ENCODE data around the gene JAG2.

Gene JAG2

DNA sequence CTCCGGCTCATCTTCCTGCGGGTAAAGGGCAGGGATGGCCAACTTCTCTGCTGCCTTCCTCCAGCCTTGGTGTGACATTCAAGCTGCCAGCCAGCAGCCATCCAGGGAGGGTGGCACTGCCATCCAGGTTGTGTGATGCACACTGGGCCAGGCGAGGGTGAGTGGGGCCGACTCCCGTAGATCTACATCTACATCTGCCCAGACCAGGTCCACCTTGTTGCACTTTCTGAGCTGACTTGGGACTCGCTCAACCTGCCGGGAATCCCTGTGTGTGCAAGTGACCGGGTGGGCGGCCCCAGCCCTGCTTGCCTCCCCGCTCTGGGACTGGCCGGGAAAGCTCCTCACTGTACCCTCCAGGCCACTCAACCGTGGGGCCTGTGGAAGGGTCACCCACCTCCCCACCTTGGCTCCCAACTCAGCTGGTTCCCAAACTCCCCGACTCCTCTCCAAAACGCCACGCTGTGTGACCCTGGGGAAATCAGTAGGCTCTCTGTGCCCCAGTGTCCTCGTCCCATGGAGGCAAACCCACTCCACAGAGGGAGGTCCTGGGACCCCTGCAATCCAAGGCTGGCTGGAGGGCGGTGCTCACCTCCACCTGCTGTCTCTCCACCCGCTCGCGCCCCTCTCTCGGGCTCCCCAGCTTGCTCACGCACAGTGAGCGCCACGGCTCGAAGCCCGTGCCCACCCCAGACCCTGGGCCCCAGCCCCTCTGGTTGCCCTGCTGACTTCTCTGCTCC, 14.7 kb downstream of the JAG2 start:
- TF ChIP-seq, protein P1, sequence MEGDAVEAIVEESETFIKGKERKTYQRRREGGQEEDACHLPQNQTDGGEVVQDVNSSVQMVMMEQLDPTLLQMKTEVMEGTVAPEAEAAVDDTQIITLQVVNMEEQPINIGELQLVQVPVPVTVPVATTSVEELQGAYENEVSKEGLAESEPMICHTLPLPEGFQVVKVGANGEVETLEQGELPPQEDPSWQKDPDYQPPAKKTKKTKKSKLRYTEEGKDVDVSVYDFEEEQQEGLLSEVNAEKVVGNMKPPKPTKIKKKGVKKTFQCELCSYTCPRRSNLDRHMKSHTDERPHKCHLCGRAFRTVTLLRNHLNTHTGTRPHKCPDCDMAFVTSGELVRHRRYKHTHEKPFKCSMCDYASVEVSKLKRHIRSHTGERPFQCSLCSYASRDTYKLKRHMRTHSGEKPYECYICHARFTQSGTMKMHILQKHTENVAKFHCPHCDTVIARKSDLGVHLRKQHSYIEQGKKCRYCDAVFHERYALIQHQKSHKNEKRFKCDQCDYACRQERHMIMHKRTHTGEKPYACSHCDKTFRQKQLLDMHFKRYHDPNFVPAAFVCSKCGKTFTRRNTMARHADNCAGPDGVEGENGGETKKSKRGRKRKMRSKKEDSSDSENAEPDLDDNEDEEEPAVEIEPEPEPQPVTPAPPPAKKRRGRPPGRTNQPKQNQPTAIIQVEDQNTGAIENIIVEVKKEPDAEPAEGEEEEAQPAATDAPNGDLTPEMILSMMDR (IDR thresholded peaks at IDR 0.05; ENCODE audit: low read depth, low read length): no peak
- H3K4me3 ChIP-seq (ENCODE audit: low read depth, low read length): no peak overlapping the region

DNA sequence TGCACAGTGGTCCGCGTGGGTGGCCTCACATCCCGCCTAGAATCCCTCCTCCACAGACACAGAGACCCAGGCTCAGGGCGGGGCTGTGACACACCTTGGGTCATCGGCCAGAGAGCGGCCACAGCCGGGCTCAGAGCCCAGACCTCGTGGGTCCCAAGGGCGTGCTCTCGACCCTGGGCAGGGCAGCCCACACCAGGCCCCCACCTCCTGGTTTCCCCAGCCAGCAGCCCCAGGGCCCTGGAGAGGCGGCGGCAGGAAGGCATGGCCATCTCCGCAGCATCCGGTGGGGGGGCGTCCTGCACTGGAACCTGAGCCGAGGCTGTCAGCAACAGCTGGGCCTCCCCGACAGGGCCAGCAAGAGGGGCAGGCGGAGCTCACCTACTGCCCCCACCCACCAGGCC, 15.2 kb downstream of the JAG2 start:
- no peak overlapping the region for H3K4me3 ChIP-seq (ENCODE audit: low read depth, low read length)
- TF ChIP-seq, protein P1 (IDR thresholded peaks at IDR 0.05; ENCODE audit: low read depth, low read length): no peak

GRCh38 chr14:105152794-105153241, 15.8 kb downstream of the JAG2 start:
- TF ChIP-seq, protein P1 (IDR thresholded peaks at IDR 0.05; ENCODE audit: low read depth, low read length): no peak
- H3K4me3 ChIP-seq (ENCODE audit: low read depth, low read length): no peak overlapping the region

DNA sequence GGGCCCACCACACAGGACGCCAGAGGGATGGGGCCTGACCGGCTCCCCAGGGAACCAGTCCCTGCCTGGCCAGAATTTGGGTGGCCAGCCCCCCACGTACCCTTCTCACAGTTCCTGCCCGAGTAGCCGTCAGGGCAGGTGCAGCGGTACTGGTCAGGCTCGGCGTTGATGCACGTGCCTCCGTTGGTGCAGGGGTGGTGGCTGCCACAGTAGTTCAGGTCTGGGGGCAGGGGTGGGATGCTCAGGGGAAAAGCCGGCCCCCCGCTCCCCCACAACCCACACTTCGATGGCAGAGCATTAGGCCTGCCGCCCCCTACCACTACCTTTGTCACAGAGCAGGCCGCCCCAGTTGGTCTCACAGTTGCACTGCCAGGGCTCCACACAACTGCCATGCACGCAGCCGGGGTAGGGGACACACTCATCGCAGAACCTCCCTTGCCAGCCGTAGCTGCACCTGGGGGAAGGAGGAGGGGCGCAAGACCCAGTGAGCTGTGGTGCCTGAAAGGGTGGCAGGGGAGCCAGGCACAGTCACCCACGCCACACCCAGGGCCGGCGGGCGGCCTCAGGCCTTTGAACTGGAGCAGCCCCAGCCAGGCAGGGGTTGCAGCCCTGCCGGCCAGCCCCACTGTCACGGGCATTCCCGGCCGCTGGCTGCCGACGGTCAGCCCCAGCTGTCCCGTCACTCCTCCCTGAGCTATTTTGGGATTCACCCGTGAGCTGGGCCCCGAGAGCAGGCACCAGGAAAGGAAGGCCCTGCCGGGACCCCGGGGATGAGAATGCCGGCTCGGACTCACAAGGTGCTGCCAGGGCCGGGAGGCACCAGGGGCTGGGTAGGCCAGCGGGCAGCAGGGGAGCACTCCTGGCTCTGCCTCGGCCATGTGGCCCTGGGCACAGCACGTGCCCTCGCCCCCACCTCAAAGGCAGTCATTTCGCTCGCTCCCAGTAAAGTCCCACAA, 16.5 kb downstream of the JAG2 start:
- TF ChIP-seq, protein P1 (IDR thresholded peaks at IDR 0.05; ENCODE audit: low read depth, low read length): no peak
- H3K4me3 ChIP-seq (ENCODE audit: low read depth, low read length): no peak overlapping the region

DNA sequence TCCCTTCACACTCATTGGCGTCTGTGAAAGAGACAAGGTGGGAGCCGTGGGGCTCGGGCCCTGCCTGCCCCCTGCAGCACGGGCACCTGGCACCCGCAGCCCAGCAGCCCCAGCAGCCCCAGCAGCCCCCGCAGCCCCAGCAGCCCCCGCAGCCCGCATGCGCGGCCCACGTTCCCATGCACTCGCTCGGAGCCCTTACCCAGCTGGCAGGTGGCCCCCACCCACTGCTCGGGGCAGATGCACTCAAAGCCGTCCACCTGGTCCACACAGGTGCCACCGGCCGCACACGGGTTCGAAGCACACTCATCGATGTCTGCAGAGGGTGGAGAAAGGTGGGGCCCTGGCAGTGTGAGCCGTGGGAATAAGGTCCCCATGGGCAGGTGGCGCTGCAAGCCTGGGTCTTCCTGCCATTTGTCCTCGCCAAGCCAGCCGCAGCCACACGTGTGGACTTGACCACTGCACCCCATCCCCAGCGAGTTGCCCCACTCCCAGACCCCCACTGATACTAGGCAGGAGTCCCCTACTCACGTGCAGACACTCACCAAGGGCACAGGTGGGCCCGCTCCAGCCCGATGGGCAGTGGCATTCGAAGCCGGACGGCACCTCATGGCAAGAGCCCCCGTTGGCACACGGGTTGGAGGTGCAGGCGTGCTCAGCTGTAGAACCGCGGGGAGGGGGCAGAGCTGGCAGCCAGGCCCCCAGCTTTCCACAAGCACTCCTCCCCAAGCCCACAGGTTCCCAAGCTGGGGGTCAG, 17.3 kb downstream of the JAG2 start:
- TF ChIP-seq, protein P1 (IDR thresholded peaks at IDR 0.05; ENCODE audit: low read depth, low read length): no peak
- no peak overlapping the region for H3K4me3 ChIP-seq (ENCODE audit: low read depth, low read length)

DNA sequence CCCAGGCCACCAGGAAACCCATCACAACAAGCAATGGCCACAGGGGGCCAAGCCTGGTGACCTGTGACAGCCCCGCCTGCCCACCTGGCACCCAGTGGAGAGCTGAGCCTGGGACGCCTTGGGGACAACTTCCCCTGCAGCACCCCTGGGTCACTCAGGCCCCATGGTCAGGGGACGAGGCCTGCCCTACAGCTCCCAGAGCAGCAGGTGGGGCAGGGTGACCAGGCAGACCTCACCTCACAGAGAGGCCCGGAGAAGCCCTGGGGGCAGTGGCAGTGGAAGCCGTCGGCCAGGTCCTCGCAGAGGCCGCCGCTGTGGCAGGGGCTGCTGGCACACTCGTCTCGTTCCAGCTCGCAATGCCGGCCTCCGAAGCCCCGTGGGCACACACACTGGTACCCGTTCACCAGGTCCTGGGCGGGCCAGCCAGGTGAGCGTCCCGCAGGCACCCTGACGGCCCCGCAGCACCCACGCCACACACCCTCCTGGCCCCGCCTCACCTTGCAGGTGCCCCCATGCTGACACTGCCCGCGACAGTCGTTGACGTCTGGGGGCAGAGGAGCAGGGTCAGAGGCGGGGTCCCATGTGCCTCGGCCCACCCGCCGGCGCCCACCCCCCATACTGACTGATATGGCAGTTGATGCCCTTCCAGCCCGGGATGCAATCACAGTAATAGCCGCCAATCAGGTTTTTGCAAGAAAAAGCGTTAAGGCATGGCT, 18.1 kb downstream of the JAG2 start:
- TF ChIP-seq, protein P1 (IDR thresholded peaks at IDR 0.05; ENCODE audit: low read depth, low read length): no peak
- no peak overlapping the region for H3K4me3 ChIP-seq (ENCODE audit: low read depth, low read length)
